ENCODE results near the gene VGLL4.

DNA sequence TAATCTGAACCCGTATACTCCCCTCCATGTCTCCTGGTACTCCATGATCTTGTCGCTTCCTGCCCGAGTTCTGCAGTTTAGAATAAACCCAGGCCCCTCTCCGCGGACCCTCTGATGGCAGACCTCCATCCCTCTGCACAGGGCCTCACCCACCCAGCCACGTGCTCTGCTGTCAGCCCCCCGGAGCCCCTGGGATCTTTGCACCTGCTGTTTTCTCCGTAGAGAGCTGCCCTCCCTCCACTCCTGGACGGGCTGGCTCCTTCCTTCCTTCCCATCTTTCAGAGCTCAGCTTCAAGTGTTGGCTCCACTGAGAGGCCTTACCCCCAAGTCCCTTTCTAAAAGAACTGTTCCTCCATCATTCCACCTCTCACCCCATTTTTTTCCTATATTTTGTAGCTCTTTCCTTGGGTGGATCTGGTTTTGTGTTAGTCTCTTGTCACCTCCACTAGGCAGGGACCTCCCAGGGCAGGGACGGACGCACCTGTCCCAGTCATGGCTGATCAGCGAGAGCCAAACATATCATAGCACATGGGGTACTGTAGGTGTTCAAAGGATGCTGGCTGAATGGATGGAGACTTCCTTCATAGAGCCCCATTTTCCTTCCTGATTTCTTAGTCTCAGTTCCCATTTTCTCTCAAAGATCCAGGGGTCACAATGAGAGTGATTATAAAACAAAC lies 106.6 kb downstream of the VGLL4 start:
- TF ChIP-seq, protein P1, sequence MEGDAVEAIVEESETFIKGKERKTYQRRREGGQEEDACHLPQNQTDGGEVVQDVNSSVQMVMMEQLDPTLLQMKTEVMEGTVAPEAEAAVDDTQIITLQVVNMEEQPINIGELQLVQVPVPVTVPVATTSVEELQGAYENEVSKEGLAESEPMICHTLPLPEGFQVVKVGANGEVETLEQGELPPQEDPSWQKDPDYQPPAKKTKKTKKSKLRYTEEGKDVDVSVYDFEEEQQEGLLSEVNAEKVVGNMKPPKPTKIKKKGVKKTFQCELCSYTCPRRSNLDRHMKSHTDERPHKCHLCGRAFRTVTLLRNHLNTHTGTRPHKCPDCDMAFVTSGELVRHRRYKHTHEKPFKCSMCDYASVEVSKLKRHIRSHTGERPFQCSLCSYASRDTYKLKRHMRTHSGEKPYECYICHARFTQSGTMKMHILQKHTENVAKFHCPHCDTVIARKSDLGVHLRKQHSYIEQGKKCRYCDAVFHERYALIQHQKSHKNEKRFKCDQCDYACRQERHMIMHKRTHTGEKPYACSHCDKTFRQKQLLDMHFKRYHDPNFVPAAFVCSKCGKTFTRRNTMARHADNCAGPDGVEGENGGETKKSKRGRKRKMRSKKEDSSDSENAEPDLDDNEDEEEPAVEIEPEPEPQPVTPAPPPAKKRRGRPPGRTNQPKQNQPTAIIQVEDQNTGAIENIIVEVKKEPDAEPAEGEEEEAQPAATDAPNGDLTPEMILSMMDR (IDR thresholded peaks at IDR 0.05), result no peak
- TF ChIP-seq POLR2A (IDR thresholded peaks at IDR 0.05), result no peak

Data from lower leg skin (tissue), 3 donors.